Neural crest cell (in vitro differentiated cells): ENCODE results near the gene TREX2. TPM values are rescaled to one million over a fixed set of nuclear protein-coding genes. Genes with fewer than 3 reads are reported as not detected.
"Not testable (repeated sequence)": the region's sequence is repeated elsewhere in the genome, so short reads cannot be mapped to it uniquely, and the experiment has no call there.

ENCODE experiments used
- DNase-seq: peaks from one replicate; pipeline ENCODE4 v3.0.0; 2021; ENCODE audit warnings: low read depth, mixed read lengths, low spot score
- H3K27ac Mint-ChIP-seq: one replicate; pipeline ENCODE4 v1.8.0; 2021; ENCODE audit warnings: mild to moderate bottlenecking, mixed read lengths; ENCODE audit not compliant: unreplicated experiment
- H3K27me3 Mint-ChIP-seq: 2 replicates; pipeline ENCODE4 v1.8.0; 2021; ENCODE audit warnings: low read depth, mild to moderate bottlenecking, mixed read lengths
- H3K36me3 Mint-ChIP-seq: 2 replicates; pipeline ENCODE4 v1.8.0; 2021; ENCODE audit warnings: low read depth, mild to moderate bottlenecking, mixed read lengths
- H3K4me1 Mint-ChIP-seq: 2 replicates; pipeline ENCODE4 v1.8.0; 2021; ENCODE audit warnings: mixed read lengths
- H3K4me3 Mint-ChIP-seq: one replicate; pipeline ENCODE4 v1.8.0; 2021; ENCODE audit warnings: mild to moderate bottlenecking, mixed read lengths
- H3K9me3 Mint-ChIP-seq: 2 replicates; pipeline ENCODE4 v1.8.0; 2021; ENCODE audit warnings: mixed read lengths
- CTCF ChIP-seq: fragments of 200-600 bp; sonication (generic); conservative IDR thresholded peaks from 2 replicates; pipeline ENCODE4 v1.5.0; 2021; ENCODE audit warnings: antibody characterized with exemption, mild to moderate bottlenecking
- total RNA-seq: library from RNA; stranded (reverse); gene quantifications from 2 replicates; pipeline ENCODE4 v1.2.1, GENCODE V29; 2021

The TREX2 gene
- total RNA-seq, 1 donor from 2014 or later: 0.77 TPM

GRCh38 chrX:153406011-153406410, 39.8 kb downstream of the TREX2 start:
- no peak for TF ChIP-seq CTCF
- Mint-ChIP-seq H3K27me3 (peaks cover 24% of the 10 kb centered on the region), H3K27ac (no peak overlapping the region), H3K9me3 (peaks cover 14% of the 10 kb centered on the region), H3K4me3 (no peak overlapping the region), H3K36me3 (peaks cover 3% of the 10 kb centered on the region), H3K4me1 (peaks cover 6% of the 10 kb centered on the region)
- no peak for DNase-seq

- TF ChIP-seq CTCF: no peak
- DNase-seq: no peak
- Mint-ChIP-seq H3K36me3 (peaks cover 3% of the 10 kb centered on the region), H3K4me3 (no peak overlapping the region), H3K9me3 (peaks cover 14% of the 10 kb centered on the region), H3K4me1 (peaks cover under 1% of the 10 kb centered on the region), H3K27me3 (peaks cover 19% of the 10 kb centered on the region), H3K27ac (no peak overlapping the region)
Measured at GRCh38 chrX:153405426-153405825, 40.4 kb downstream of the TREX2 start.

- H3K4me3 Mint-ChIP-seq, H3K4me1 Mint-ChIP-seq, DNase-seq, H3K27ac Mint-ChIP-seq, H3K36me3 Mint-ChIP-seq: not testable (repeated sequence)
- H3K9me3 Mint-ChIP-seq: peaks cover 14% of the 10 kb centered on the region
- H3K27me3 Mint-ChIP-seq: peaks cover 19% of the 10 kb centered on the region
Measured at GRCh38 chrX:153404333-153404732, 41.5 kb downstream of the TREX2 start.

GRCh38 chrX:153401133-153401764, 44.6 kb downstream of the TREX2 start, which contains the start of gene PNMA6E:
PNMA6E (minus strand) TSS chrX:153401350; CDS start chrX:153398849, 2,501 bp downstream.
- no peaks in the 10 kb centered on the region for H3K4me1 Mint-ChIP-seq

GRCh38 chrX:153400146-153401132, 45.4 kb downstream of the TREX2 start:
- H3K27ac Mint-ChIP-seq: no peak overlapping the region
- no peak overlapping the region for H3K4me3 Mint-ChIP-seq
- H3K36me3 Mint-ChIP-seq: peaks cover 3% of the 10 kb centered on the region
- DNase-seq: peak; percentile 53
- TF ChIP-seq CTCF: peak; percentile 68
- H3K9me3 Mint-ChIP-seq: peaks cover 14% of the 10 kb centered on the region
- H3K4me1 Mint-ChIP-seq: no peaks in the 10 kb centered on the region
- H3K27me3 Mint-ChIP-seq: peaks cover 17% of the 10 kb centered on the region

More at GRCh38 chrX:153401133-153401764, 44.6 kb downstream of the TREX2 start, which contains the start of gene PNMA6E:
- Mint-ChIP-seq H3K27me3 (peaks cover 17% of the 10 kb centered on the region), H3K4me3 (no peak within 1 kb of the TSS), H3K27ac (no peak within 1 kb of the TSS), H3K36me3 (peaks cover 3% of the 10 kb centered on the region), H3K9me3 (peaks cover 14% of the 10 kb centered on the region)
- TF ChIP-seq CTCF: no peak
- DNase-seq: no peak
